CD4-positive, CD25-positive, alpha-beta regulatory T cell (primary cell): ENCODE results near the gene RAD9B. TPM values are rescaled to one million over a fixed set of nuclear protein-coding genes. Genes with fewer than 3 reads are reported as not detected.
"Not testable (repeated sequence)": the region's sequence is repeated elsewhere in the genome, so short reads cannot be mapped to it uniquely, and the experiment has no call there.

ENCODE experiments used
- ATAC-seq, 2 donors: fragments of 150-1000 bp; cut with Tn5 transposase; one replicate each; pipeline ENCODE4 v1.10.0; 2021; ENCODE audit warnings: low read depth in 2 of 2, moderate number of reproducible peaks in 2 of 2, moderate library complexity in 1 of 2
- DNase-seq, 3 donors: peaks; one replicate each; pipeline versions ENCODE4 v3.0.0 to v3.0.0-alpha.2; 2012 to 2022; ENCODE audit warnings: mixed read lengths in 1 of 3
- H3K27ac ChIP-seq: one replicate; pipeline ENCODE4 v1.7.0; 2013; ENCODE audit warnings: mild to moderate bottlenecking, low read length; ENCODE audit not compliant: insufficient read depth, poor library complexity, severe bottlenecking
- H3K27me3 ChIP-seq: one replicate; pipeline ENCODE4 v1.7.0; 2013; ENCODE audit warnings: low read length; ENCODE audit not compliant: control insufficient read depth, insufficient read depth
- H3K36me3 ChIP-seq: one replicate; pipeline ENCODE4 v1.7.0; 2013; ENCODE audit warnings: mild to moderate bottlenecking, low read length, moderate library complexity; ENCODE audit not compliant: control insufficient read depth, insufficient read depth
- H3K4me1 ChIP-seq: 2 replicates; pipeline ENCODE4 v1.7.0; 2013; ENCODE audit warnings: mild to moderate bottlenecking, low read length; ENCODE audit not compliant: insufficient read depth, control insufficient read depth, poor library complexity, severe bottlenecking
- H3K4me3 ChIP-seq: one replicate; pipeline ENCODE4 v1.7.0; 2013; ENCODE audit warnings: low read depth, mild to moderate bottlenecking, low read length, moderate library complexity
- H3K9me3 ChIP-seq, 2 experiments: 1 replicate in 1 of 2; 2 replicates in 1 of 2; pipeline ENCODE4 v1.7.0; 2013; ENCODE audit warnings: low read length in 2 of 2, mild to moderate bottlenecking in 1 of 2, moderate library complexity in 1 of 2; ENCODE audit not compliant: control insufficient read depth in 2 of 2
- H3K27ac Mint-ChIP-seq, 3 donors: one replicate each; pipeline ENCODE4 v1.8.0; 2020 to 2022; ENCODE audit warnings: mild to moderate bottlenecking in 3 of 3, mixed read lengths in 3 of 3, moderate library complexity in 2 of 3
- H3K27me3 Mint-ChIP-seq: one replicate; pipeline ENCODE4 v1.8.0; 2022; ENCODE audit warnings: mild to moderate bottlenecking, mixed read lengths
- H3K36me3 Mint-ChIP-seq: one replicate; pipeline ENCODE4 v1.8.0; 2020; ENCODE audit warnings: mixed read lengths
- H3K4me1 Mint-ChIP-seq, 4 donors: one replicate each; pipeline ENCODE4 v1.8.0; 2020 to 2022; ENCODE audit warnings: mixed read lengths in 4 of 4, mild to moderate bottlenecking in 1 of 4
- H3K4me3 Mint-ChIP-seq, 4 donors: one replicate each; pipeline ENCODE4 v1.8.0; 2020 to 2022; ENCODE audit warnings: mild to moderate bottlenecking in 4 of 4, mixed read lengths in 4 of 4, moderate library complexity in 3 of 4
- H3K9me3 Mint-ChIP-seq, 7 donors: one replicate each; pipeline ENCODE4 v1.8.0; 2020 to 2022; ENCODE audit warnings: mixed read lengths in 7 of 7, mild to moderate bottlenecking in 3 of 7, moderate library complexity in 2 of 7
- polyA plus RNA-seq, 4 donors: library from polyadenylated mRNA; unstranded; fragments of 300-500 nt; fragmentation: Illumina TruSeq; gene quantifications; one replicate each; pipeline ENCODE4 v1.2.3, GENCODE V29; 2021
- total RNA-seq: library from RNA; stranded (reverse); gene quantifications from one replicate; pipeline ENCODE4 v1.2.3, GENCODE V29; 2022

RAD9B gene
- total RNA-seq = 0.35 TPM
- 1 to 10 TPM in 3 of 4 donors, under 1 TPM in 1; 0.91 to 1.2 (median 1.1) TPM for polyA plus RNA-seq

DNA sequence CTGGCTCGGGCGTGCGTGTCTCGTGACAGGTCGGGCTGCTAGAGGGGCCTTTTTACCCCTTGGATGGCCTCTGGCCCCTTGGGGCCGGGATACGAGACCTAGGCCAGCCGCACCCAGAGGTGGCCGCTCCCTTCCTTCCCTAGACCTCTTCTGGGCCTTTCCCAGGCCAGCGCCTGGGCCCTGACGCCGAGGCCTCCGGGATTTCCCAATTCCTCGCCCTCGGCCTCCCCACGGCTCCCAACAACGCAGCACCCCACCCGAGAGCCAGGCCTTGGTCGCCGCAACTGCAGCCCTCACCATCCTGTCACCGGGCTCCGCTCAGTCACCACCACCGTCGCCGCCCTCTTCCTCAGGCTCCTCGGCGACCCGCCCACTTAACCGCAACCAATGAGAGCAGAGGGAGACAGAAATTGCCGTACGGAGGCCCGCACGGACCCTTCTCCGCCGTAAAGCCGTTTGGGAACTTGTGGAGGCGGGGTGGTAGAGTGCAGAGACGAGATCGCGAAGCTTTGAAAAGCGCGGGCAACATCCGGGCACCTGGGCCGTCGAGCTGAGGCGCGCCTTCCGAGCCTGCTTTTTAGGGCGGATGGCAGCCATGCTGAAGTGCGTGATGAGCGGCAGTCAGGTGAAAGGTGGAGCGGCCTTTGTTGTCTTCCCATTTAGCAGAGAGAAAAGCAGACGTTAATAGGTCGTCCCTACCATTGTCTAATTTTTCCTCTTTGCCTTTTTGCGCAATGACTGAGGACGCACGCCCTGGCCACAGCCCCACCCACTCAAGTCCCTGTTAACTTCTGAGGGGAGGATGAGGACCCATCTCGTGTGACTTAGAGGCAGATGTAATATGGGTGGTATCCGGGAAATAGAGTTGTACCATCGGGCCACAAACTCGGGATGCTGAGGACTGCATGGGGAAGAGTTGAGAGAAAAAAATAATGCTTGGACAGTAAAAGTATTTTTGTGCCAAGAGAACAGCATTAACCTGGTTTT lies at the start of gene RAD9B, which contains the start of gene VPS29:
Gene RAD9B (plus strand): TSS at position 580 of the 987 bp plus-strand sequence. CDS start 7 bp downstream, at position 587.
Gene VPS29 (minus strand): TSS at position 360 of the 987 bp plus-strand sequence. CDS start 60 bp downstream, at position 300.
- peaks cover 7% of the 10 kb centered on the region for H3K27me3 Mint-ChIP-seq
- H3K27ac Mint-ChIP-seq = peak within 1 kb of the TSS; percentile 95 to 99 (median 99)
- ATAC-seq = peak; percentile 96 to 97
- Histone ChIP-seq H3K36me3 (peaks cover 5% of the 10 kb centered on the region), H3K27me3 (no peaks in the 10 kb centered on the region), H3K4me1 (peaks cover 26% of the 10 kb centered on the region), H3K9me3 (no peaks in the 10 kb centered on the region), H3K4me3 (peak within 1 kb of the TSS; percentile 95), H3K27ac (peak within 1 kb of the TSS; percentile 92)
- H3K9me3 Mint-ChIP-seq = no peaks in the 10 kb centered on the region
- H3K36me3 Mint-ChIP-seq = peaks cover 6% of the 10 kb centered on the region
- peak within 1 kb of the TSS; percentile 93 to 99 (median 97) for H3K4me3 Mint-ChIP-seq
- H3K4me1 Mint-ChIP-seq = peaks cover 19 to 45% (median 28%) of the 10 kb centered on the region in 4 donors
- peak; percentile 98 to 100 (median 99) for DNase-seq

DNA sequence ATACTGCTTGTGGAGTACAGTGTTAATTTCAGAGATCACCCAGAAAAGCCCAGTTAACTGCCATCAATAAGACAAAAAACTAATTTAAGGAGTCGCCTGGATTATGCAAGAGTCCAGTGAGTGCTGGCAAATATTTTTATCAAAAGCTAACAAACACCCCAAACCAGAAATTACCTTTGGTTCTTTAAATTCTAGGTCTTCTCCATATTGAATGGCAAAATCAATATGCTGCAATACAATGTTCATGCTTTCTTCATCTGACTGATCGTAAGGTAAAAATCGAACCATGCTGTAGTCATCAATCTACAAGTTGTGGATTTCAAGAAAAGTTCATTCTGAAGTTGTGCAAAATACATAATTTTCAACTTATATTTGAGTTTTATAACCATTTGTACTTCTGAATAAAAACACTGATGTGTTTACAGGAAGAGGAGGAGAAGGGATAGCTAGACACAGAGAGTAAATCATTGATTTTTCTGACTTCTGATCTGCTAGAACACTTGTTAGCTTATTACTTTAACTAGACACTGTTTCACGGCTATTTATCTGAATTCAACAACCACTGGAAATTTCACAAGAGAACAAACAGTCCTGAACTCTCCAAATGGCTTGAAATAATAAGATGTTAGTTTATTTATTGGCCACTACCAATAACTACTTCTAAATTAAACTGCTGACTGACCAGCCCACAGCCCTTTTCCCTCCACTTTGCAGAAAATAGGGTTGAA lies 48.4 kb upstream of the RAD9B start:
- Mint-ChIP-seq H3K27me3 (no peaks in the 10 kb centered on the region), H3K36me3 (peaks cover 14% of the 10 kb centered on the region), H3K4me3 (no peak overlapping the region), H3K27ac (no peak overlapping the region), H3K4me1 (peaks cover 0 to 24% (median 16%) of the 10 kb centered on the region in 4 donors), H3K9me3 (no peaks in the 10 kb centered on the region)
- DNase-seq = no peak
- ATAC-seq = no peak
- no peak overlapping the region for H3K4me3 ChIP-seq
- H3K27ac ChIP-seq = no peak overlapping the region
- no peaks in the 10 kb centered on the region for H3K27me3 ChIP-seq
- H3K36me3 ChIP-seq = peaks cover 12% of the 10 kb centered on the region
- no peaks in the 10 kb centered on the region for H3K9me3 ChIP-seq
- peaks cover 12% of the 10 kb centered on the region for H3K4me1 ChIP-seq

DNA sequence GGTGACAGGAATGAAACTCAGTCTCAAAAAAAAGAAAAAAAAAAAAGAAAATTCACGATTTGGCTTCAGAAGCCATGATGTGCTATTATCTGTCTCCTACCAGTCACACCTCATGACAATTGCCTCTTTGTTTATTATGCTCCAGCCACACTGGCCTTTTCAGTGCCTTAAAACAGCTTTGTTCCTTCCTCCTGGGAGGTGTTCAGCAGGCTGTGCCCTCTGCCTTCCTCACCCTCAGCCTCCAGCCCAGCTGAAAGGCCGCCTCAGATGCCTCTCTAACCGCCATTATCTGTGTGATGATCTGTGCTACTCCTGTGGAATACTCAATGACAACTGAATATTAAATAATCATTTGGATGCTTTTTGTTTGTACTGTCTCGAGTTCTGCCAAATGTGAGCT lies 43.4 kb upstream of the RAD9B start:
- ATAC-seq (no peak), DNase-seq (no peak)
- no peaks in the 10 kb centered on the region for H3K27me3 ChIP-seq
- H3K9me3 Mint-ChIP-seq = no peaks in the 10 kb centered on the region
- no peaks in the 10 kb centered on the region for H3K4me1 ChIP-seq
- H3K27ac Mint-ChIP-seq = peak overlapping the region in 1 of 3 donors; percentile 51
- no peak overlapping the region for H3K4me3 Mint-ChIP-seq
- H3K4me1 Mint-ChIP-seq = peaks cover 0 to 11% (median 7%) of the 10 kb centered on the region in 4 donors
- H3K36me3 ChIP-seq = peaks cover 29% of the 10 kb centered on the region
- no peaks in the 10 kb centered on the region for H3K9me3 ChIP-seq
- no peaks in the 10 kb centered on the region for H3K27me3 Mint-ChIP-seq
- no peak overlapping the region for H3K4me3 ChIP-seq
- no peak overlapping the region for H3K27ac ChIP-seq
- peaks cover 27% of the 10 kb centered on the region for H3K36me3 Mint-ChIP-seq

DNA sequence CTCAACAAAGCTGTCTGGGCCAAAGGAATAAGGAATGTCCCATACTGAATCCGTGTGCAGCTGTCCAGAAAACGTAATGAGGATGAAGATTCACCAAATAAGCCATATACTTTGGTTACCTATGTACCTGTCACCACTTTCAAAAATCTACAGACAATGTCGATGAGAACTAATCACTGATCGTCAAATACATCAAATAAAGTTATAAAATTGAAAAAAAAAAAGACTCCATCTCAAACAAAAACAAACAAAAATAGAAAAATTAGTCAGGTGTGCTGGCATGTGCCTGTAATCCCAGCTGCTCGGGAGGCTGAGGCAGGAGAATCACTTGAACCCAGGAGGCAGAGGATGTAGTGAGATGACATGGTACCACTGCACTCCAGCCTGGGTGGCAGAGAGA lies 40.9 kb upstream of the RAD9B start:
- peaks cover 5 to 25% (median 14%) of the 10 kb centered on the region in 4 donors for H3K4me1 Mint-ChIP-seq
- H3K27me3 ChIP-seq, H3K9me3 Mint-ChIP-seq, H3K27ac ChIP-seq, H3K4me3 ChIP-seq, DNase-seq, H3K27me3 Mint-ChIP-seq, H3K9me3 ChIP-seq, H3K27ac Mint-ChIP-seq, ATAC-seq, H3K4me1 ChIP-seq, H3K4me3 Mint-ChIP-seq: not testable (repeated sequence)
- H3K36me3 Mint-ChIP-seq = peaks cover 26% of the 10 kb centered on the region
- peaks cover 28% of the 10 kb centered on the region for H3K36me3 ChIP-seq

DNA sequence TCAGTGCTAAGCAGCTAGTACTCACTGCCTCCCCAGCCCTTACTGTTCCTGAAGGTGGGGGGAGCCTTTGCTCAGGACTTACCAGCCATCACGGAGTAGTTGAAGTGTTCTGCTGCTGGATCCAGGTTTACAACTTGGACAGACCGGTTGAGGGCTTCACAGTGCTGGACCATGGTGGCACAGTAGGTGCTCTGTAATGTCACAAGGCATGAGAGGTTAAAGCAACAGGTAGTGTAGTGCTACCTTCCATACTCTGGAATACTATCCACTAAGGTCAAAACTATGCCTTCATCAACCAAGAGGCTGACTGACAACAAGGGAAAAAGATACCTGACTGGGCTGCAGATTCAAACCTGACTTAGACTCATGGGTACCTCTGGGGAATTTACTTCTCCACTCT lies 37.1 kb upstream of the RAD9B start:
- no peaks in the 10 kb centered on the region for H3K27me3 Mint-ChIP-seq
- ATAC-seq (no peak), DNase-seq (no peak)
- H3K27ac Mint-ChIP-seq = peak overlapping the region in 1 of 3 donors; percentile 17
- peaks cover 10 to 56% (median 30%) of the 10 kb centered on the region in 4 donors for H3K4me1 Mint-ChIP-seq
- no peak overlapping the region for H3K27ac ChIP-seq
- H3K36me3 Mint-ChIP-seq = peaks cover 16% of the 10 kb centered on the region
- H3K9me3 ChIP-seq = no peaks in the 10 kb centered on the region
- no peaks in the 10 kb centered on the region for H3K27me3 ChIP-seq
- H3K4me3 ChIP-seq = no peak overlapping the region
- H3K36me3 ChIP-seq = peaks cover 15% of the 10 kb centered on the region
- H3K4me1 ChIP-seq = peaks cover 27% of the 10 kb centered on the region
- H3K4me3 Mint-ChIP-seq = peak overlapping the region in 1 of 4 donors; percentile 81
- H3K9me3 Mint-ChIP-seq = no peaks in the 10 kb centered on the region

DNA sequence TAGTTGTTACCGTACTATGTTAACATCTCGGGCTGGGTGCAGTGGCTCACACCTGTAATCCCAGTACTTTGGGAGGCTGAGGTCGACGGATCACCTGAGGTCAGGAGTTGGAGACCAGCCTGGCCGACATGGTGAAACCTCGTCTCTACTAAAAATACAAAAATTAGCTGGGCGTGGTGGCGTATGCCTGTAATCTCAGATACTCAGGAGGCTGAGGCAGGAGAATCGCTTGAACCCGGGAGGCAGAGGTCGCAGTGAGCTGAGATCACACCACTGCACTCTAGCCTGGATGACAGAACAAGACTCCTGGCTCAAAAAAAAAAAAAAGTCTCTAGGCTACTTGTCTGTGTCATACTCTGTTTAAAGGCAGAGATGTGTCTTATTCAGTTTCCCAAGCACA lies 36.4 kb upstream of the RAD9B start:
- H3K27me3 ChIP-seq, ATAC-seq, H3K9me3 Mint-ChIP-seq, H3K27ac ChIP-seq, H3K9me3 ChIP-seq, H3K27me3 Mint-ChIP-seq, H3K4me3 ChIP-seq, DNase-seq: not testable (repeated sequence)
- H3K36me3 ChIP-seq = peaks cover 15% of the 10 kb centered on the region
- peaks cover 27% of the 10 kb centered on the region for H3K4me1 ChIP-seq
- Mint-ChIP-seq H3K27ac (peak overlapping the region in 2 of 3 donors; percentile 10 to 17), H3K4me1 (peaks cover 10 to 59% (median 27%) of the 10 kb centered on the region in 4 donors), H3K36me3 (peaks cover 12% of the 10 kb centered on the region), H3K4me3 (peak overlapping the region; percentile 33 to 81 (median 52))

DNA sequence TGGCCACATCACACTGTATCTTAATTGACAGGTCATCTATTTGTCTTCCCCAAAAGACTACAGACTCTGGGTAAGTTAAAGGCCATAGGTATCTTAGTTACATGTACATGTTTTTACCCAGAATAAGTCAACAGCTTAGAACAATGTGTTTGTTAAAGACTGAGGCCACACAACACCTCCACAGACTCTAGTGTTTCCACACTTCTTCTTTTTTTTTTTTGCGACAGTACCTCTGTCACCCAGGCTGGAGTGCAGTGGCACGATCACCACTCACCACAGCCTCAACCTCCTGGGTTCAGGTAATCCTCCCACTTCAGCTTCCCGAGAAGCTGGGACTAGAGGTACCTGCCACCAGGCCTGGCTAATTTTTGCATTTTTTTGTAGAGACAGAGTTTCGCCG lies 35.3 kb upstream of the RAD9B start:
- Mint-ChIP-seq H3K36me3 (peaks cover 12% of the 10 kb centered on the region), H3K4me1 (peaks cover 10 to 55% (median 29%) of the 10 kb centered on the region in 4 donors)

More for the DNA sequence above, 35.3 kb upstream of the RAD9B start:
- peak overlapping the region; percentile 98 for H3K4me3 ChIP-seq
- no peak overlapping the region for H3K27ac ChIP-seq
- H3K27me3 ChIP-seq = no peaks in the 10 kb centered on the region
- H3K4me1 ChIP-seq = peaks cover 27% of the 10 kb centered on the region
- H3K4me3 Mint-ChIP-seq = peak overlapping the region; percentile 23 to 64 (median 52)
- no peaks in the 10 kb centered on the region for H3K9me3 ChIP-seq
- no peaks in the 10 kb centered on the region for H3K27me3 Mint-ChIP-seq
- H3K27ac Mint-ChIP-seq = peak overlapping the region in 1 of 3 donors; percentile 92
- H3K9me3 Mint-ChIP-seq = no peaks in the 10 kb centered on the region
- ATAC-seq = no peak
- H3K36me3 ChIP-seq = peaks cover 11% of the 10 kb centered on the region
- DNase-seq = no peak
